Measurements from ENCODE around the gene GLA. TPM values are rescaled to one million over a fixed set of nuclear protein-coding genes. Genes with fewer than 3 reads are reported as not detected.

Gene GLA
- total and polyA plus RNA-seq, 2 donors from 2014 or later: 23.9 to 34.7 TPM

- intact Hi-C loops (cut with DNase I): no loop called here
- H3K4me1 ChIP-seq (ENCODE audit: control insufficient read depth in 2 of 3, insufficient read depth in 2 of 3, low read depth in 1 of 3, low read length in 3 of 3): no peaks in the 10 kb centered on the region
- no peak overlapping the region for H3K9ac ChIP-seq (ENCODE audit: low read length in 3 of 3)
- peaks cover 0 to 2% (median 0%) of the 10 kb centered on the region in 3 donors for H3K36me3 ChIP-seq (ENCODE audit: control insufficient read depth in 2 of 3, insufficient read depth in 3 of 3, low read length in 3 of 3)
- TF ChIP-seq, protein P1, sequence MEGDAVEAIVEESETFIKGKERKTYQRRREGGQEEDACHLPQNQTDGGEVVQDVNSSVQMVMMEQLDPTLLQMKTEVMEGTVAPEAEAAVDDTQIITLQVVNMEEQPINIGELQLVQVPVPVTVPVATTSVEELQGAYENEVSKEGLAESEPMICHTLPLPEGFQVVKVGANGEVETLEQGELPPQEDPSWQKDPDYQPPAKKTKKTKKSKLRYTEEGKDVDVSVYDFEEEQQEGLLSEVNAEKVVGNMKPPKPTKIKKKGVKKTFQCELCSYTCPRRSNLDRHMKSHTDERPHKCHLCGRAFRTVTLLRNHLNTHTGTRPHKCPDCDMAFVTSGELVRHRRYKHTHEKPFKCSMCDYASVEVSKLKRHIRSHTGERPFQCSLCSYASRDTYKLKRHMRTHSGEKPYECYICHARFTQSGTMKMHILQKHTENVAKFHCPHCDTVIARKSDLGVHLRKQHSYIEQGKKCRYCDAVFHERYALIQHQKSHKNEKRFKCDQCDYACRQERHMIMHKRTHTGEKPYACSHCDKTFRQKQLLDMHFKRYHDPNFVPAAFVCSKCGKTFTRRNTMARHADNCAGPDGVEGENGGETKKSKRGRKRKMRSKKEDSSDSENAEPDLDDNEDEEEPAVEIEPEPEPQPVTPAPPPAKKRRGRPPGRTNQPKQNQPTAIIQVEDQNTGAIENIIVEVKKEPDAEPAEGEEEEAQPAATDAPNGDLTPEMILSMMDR (IDR thresholded peaks at IDR 0.05; ENCODE audit: borderline replicate concordance, extremely low read depth, insufficient read depth): no peak
- peaks cover 0 to 2% (median 0%) of the 10 kb centered on the region in 3 donors for H3K9me3 ChIP-seq (ENCODE audit: control insufficient read depth in 2 of 3, insufficient read depth in 1 of 3, low read length in 3 of 3)
- no peaks in the 10 kb centered on the region for H3K27me3 ChIP-seq (ENCODE audit: control insufficient read depth, insufficient read depth, low read length)
- no peak for DNase-seq
- H3K4me3 ChIP-seq (ENCODE audit: low read length in 3 of 3): no peak overlapping the region
- no peak overlapping the region for H3K27ac ChIP-seq (ENCODE audit: low read depth in 2 of 2, low read length in 2 of 2)
- FAIRE-seq: no peak
Measured at GRCh38 chrX:101429934-101430333, 22.2 kb upstream of the GLA start.

- intact Hi-C loops (cut with DNase I): no loop called here
- H3K27me3 ChIP-seq (ENCODE audit: control insufficient read depth, insufficient read depth, low read length): no peaks in the 10 kb centered on the region
- peaks cover 0 to 2% (median 0%) of the 10 kb centered on the region in 3 donors for H3K9me3 ChIP-seq (ENCODE audit: control insufficient read depth in 2 of 3, insufficient read depth in 1 of 3, low read length in 3 of 3)
- DNase-seq (no peak), FAIRE-seq (no peak)
- no peak overlapping the region for H3K9ac ChIP-seq (ENCODE audit: low read length in 3 of 3)
- peaks cover 0 to 2% (median 0%) of the 10 kb centered on the region in 3 donors for H3K36me3 ChIP-seq (ENCODE audit: control insufficient read depth in 2 of 3, insufficient read depth in 3 of 3, low read length in 3 of 3)
- no peaks in the 10 kb centered on the region for H3K4me1 ChIP-seq (ENCODE audit: control insufficient read depth in 2 of 3, insufficient read depth in 2 of 3, low read depth in 1 of 3, low read length in 3 of 3)
- TF ChIP-seq, protein P1 (IDR thresholded peaks at IDR 0.05; ENCODE audit: borderline replicate concordance, extremely low read depth, insufficient read depth): no peak
- H3K4me3 ChIP-seq (ENCODE audit: low read length in 3 of 3): no peak overlapping the region
- no peak overlapping the region for H3K27ac ChIP-seq (ENCODE audit: low read depth in 2 of 2, low read length in 2 of 2)
Measured at GRCh38 chrX:101427954-101428353, 20.2 kb upstream of the GLA start.

- H3K4me3 ChIP-seq (ENCODE audit: low read length in 3 of 3): no peak overlapping the region
- H3K27ac ChIP-seq (ENCODE audit: low read depth in 2 of 2, low read length in 2 of 2): peak overlapping the region in 1 of 2 donors; percentile 43
- peak overlapping the region in 1 of 3 donors; percentile 34 for H3K9ac ChIP-seq (ENCODE audit: low read length in 3 of 3)
- H3K4me1 ChIP-seq (ENCODE audit: control insufficient read depth in 2 of 3, insufficient read depth in 2 of 3, low read depth in 1 of 3, low read length in 3 of 3): peaks cover 2 to 6% (median 3%) of the 10 kb centered on the region in 3 donors
- DNase-seq (no peak), FAIRE-seq (no peak)
- H3K36me3 ChIP-seq (ENCODE audit: control insufficient read depth in 2 of 3, insufficient read depth in 3 of 3, low read length in 3 of 3): no peaks in the 10 kb centered on the region
- no peaks in the 10 kb centered on the region for H3K9me3 ChIP-seq (ENCODE audit: control insufficient read depth in 2 of 3, insufficient read depth in 1 of 3, low read length in 3 of 3)
- TF ChIP-seq, protein P1 (IDR thresholded peaks at IDR 0.05; ENCODE audit: borderline replicate concordance, extremely low read depth, insufficient read depth): no peak
- H3K27me3 ChIP-seq (ENCODE audit: control insufficient read depth, insufficient read depth, low read length): no peaks in the 10 kb centered on the region
- intact Hi-C loops (cut with DNase I): no loop called here
Measured at GRCh38 chrX:101419489-101419888, 11.8 kb upstream of the GLA start.

Measured in kidney (tissue), 14 donors.